AG20443 (cell line): ENCODE measurements around the gene CTNNA2.
A peak's percentile ranks its signal among the peaks of the same experiment; 100 is the strongest.

Source experiments
- DNase-seq: peaks from one replicate; pipeline ENCODE4 v3.0.0; 2012; ENCODE audit warnings: low spot score, mixed read lengths

The CTNNA2 gene

DNA sequence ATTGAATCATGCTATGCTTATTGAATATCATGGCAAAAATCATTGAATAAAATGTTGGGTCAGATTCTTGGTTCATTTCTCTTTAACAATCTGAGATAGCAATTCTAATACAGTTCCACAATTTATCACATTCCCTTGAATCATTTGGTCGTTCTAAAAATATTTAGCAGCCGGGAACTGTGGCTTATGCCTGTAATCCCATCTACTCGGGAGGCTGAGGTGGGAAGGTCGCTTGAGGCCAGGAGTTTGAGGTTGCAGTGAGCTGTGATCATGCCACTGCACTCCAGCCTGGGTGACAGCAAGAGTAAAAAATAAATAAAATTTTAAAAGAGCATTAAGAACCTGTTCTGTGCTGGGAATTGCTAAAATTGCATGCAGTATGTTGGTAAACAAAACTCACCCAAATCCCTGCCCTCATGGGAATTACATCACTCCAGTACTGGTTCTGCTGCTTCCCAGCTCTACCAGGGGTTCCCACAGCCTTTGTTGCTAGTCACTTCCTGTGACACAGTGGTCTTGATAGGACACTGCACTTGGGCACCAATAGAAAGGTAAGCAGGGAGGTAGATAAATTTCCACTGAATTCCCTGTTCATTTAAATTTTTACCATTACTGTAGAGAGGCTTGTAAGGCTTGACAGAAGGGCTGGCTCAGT lies 200.4 kb downstream of the CTNNA2 start:
- no peak for DNase-seq

DNA sequence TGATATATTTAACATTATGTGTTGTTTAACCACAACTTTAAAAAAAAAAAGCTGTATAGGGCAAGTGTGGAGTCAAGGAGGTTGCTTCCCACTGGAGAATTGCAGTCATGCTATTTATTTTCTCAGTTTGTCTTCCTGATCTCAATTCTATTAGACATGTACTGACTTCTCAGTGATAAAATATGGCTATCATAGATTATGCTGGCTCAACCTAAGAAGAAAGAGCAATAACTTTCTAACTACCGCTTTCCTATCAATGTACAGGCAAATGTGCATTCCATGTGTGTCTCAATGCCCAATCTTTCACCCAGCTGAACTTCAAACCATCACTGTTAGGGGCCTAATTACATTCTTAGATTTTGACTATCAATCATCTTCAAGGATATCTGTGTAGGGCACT lies 201.4 kb downstream of the CTNNA2 start:
- no peak for DNase-seq

DNA sequence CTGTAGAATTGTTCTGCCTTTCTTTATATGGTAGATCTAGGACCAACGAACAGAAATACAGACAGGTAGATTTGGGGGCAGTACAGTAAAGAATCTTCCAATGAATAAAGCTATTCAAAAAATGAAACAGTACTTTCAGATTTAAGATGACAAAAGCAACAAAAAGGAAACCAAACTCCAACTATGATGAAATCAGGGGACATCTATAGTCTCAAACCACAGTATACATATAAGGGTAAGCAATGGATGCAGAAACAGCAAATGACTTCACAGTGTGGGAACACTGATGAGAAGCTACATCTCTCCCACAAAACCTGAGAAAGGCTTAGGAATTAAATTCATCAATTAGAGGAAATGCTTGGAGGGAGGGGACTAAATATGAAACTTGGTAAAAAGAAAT lies 202.5 kb downstream of the CTNNA2 start:
- DNase-seq = no peak

DNA sequence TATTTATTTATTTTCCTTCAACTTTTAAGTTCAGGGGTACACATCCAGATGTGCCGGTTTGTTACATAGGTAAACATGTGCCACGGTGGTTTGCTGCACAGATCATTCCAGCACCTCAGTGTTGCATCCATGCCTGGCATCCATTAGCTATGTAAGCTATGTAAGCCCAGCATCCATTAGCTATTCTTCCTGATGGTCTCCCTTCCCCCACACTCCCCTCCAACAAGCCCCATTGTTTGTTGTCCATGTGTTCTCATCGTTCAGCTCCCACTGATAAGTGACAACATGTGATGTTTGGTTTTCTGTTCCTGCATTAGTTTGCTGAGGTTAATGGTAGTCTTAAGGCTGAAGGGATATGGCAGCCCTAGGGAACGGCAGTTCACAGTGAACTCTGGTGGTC lies 203.4 kb downstream of the CTNNA2 start:
- DNase-seq = no peak

DNA sequence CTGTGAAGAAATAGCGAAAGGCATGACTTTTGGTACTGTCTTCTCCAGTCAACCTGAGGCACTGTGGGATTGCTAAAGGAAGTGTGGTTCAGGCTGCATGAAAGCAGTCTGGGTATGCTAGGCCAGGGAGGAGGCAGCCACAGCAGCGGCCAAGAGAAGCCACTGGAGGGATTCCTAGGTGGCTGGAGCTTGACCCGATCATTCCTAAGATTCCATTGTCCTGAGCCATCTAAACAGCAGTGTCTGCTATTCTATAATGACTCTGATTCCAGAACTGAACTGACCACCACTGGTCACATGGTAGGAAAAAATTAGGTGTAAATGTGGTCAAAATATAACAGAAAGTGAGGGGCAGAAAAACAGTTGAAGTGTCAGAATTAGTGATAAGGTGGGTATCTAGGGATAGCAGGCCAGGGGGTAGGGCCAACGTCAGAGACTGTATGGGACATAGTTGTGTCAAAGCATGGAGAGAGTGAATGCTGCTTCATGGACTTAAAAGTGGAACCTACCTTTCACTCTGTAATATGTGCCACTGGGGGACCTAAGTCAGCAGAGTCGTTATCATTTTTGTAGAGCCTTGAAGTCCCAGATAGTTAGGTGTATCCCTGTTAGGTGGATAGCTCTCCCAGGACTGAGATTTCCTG lies 204.6 kb downstream of the CTNNA2 start:
- DNase-seq = peak; percentile 83

DNA sequence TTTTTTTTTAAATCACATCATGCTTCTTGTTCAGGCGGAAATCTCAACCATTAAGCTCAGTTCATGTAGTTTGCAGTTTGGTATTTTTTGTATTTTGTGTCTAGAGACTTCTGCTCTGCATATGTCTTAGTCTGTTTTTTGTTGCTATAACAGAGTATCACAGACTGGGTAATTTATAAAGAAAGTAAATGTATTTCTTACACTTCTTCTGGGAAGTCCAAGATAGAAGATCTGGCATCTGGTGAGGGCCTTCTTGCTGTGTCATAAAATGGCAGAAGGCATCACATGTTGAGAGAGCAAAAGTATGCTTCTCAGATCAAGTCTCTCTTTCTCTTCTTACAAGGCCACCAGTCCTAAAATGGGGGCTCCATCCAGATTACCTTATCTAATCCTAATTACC lies 208.2 kb downstream of the CTNNA2 start:
- no peak for DNase-seq

DNA sequence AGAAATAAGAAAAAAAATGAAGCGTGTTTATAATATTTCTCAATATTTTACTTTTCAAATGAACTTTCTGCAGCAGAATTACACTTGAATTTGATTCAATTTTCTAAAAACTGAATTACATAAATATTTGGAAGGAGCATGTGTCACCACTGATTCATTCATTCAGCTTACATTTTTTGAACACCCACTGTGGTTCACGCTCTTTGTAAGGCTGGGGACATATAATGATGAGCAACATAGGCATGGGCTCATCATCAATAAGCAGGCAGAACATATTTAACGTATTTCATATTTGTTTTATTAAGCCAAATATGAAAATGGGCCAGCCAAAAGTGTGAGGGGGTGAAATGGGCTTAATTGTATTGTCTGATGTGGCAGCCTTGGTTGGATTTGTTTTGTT lies 209.1 kb downstream of the CTNNA2 start:
- DNase-seq = no peak

DNA sequence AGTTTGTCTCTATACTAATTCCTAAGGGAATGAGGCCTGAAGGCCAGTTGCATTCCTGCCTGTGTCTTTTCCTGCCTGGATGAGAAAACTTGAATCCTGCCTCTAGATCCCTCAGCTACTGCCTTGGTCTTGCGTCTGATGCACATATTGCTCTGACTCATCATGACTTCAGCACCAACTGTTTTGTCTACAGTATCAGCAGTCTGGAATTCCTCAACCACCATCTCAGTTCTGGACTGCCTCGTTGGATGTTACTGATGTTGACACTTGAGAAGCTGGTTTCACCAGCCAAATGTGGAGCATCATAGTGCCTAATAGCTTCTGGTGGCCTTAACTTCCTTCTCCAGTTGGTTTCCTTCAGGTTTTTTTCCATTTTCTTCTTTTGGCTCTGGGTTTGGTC lies 211.0 kb downstream of the CTNNA2 start:
- DNase-seq = peak; percentile 71

DNA sequence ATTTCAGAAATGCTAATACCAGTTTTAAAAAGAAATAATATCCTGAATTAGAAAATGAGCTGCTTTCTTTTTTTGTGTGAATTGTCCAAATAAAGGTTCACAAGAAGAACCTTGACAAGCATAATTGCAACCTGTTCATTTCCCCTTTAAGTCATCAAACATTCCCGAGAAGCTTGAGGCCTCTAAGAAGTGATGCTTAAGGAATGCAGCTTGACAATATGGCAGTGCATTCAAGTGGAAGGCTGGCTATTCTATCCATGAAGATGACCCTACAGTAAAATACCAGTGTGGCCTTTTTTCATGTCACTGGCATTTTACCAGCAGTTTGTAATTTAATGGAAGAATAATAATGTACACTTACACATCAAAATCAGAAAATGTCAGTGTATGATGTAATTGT lies 216.7 kb downstream of the CTNNA2 start:
- DNase-seq = no peak

DNA sequence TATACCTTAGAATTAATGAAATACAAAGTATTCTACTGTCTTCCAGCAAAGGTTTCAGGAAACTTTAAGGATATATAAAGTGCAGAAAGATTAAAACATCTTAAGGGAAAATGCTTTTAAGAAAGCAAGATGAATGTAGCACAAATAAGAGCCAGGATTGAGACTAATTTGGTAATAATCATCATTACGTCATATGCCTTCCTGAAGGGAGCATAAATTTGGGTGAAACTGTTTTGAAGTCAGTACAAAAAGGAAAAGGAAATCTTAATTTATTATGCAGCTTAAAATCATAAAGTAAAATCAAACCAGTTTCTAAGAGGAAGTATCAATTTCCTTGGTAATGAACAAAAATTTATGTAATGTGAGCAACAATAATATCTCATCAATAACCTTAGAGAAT lies 221.7 kb downstream of the CTNNA2 start:
- no peak for DNase-seq

DNA sequence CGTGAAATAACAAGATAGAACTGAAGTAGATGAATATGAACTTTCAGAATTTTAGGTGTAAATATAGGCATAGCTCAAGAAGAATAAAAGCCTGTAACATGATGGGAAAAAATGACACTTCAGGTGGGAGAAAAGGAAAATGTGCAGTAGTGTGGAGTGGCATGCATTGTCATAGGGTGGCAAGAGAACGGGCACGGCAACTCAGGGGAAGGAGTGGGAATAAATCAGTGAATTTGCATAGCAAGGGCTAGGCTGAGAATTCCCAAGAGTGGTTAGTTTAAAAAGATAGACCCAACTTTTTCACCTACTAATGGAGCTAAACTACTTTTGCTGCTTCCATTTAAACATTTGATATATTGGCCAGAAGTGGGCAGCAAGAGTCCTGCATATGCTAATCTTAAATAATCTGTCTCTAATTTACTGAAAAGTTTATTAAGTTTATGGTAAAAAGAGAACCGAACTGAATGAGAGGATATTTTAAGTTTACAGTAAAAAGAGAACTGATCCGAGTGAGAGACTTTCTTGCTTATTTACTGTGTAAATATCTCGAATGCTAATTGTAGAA lies 228.1 kb downstream of the CTNNA2 start:
- no peak for DNase-seq

DNA sequence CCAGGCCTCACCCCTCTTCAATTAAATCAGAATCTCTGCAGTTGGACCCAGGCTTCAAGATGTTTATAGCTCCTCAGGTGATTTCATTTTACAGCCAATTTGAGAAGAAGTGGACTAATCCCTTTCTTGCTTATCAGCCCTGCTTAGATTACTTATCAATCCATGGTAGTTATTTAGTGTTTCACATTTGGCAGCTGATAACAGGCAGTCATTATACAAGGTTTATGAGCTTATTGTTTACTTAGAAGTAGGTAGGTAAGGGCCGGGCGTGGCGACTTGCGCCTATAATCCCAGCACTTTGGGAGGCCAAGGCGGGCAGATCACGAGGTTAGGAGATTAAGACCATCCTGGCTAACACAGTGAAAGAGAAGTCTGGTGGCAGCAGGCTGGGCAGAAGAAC lies 237.5 kb downstream of the CTNNA2 start:
- no peak for DNase-seq

DNA sequence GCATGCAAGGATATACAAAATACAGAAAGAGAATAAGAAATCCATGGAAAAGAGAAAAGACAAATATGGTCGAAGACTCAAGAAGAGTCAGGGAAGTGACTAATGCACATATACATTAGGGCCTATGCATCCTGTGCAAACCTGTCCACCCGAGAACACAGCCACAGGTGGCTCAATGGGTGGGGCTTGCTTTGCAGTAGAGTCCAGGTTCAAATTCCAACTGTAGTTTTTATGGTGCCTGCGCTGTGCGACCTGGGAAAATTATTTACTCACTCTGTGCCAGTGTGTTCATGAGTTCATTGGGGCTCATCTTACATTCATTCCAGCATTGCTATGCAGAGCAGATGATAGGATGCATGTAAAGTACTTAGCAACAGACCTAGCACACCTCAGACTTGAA lies 244.7 kb downstream of the CTNNA2 start:
- DNase-seq = no peak

DNA sequence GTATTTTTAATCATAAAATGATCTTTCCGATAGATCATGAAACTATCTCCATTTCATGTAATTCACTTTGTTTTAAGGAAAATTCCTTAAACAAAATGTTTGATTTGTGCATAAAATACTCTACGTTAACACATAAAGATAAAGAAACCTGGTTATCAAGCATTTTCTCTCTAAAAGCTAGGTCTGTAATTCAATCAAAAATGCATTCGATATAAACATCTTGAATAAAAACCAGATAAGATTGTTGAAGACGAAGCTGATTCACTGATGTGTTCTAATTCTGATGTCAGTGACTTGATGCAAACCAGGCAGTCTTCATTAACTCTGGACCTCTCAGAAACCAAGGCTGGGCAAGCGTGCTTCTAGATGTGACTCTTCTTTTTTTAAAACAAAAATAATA lies 245.2 kb downstream of the CTNNA2 start:
- no peak for DNase-seq

DNA sequence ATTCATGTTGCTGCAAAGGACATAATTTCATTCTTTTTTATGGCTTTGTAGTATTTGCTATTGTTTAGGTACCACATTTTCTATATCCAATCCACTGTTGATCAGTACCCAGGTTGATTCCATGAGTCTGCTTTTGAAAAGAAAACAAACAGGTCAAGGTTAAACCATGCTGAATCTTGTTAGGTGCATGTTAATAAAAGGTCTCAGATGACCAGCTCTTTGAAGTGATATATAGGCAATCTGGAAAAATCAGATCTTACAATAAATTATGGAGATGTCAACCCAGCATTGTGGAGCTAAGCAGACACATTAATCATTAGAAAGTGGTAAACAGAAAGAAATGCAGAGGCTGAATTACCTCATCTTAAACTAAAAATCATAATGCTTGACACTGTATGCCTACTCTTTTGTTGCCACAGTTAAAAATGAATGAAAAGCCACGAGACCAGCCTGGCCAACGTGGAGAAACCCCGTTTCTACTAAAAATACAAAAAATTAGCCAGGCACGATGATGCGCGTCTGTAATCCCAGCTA lies 246.0 kb downstream of the CTNNA2 start:
- DNase-seq = no peak

DNA sequence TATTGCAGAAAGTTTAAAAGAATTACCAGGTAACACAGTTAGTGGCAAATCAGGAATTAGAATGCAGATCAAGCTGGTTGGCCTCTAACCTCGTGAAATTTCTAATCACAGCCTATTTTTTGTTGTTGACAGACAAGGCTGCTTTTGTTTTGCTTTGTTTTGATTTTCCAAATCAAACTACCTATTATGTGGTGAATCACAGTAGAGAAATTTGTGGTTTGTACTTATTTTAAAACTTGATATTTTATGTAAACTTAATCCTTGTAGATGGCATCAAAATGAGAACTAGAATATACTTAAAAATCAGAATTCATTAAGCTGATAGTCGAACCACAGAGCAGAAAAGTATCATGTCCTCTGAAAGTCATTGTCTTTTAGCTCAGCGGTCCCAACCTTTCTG lies 258.1 kb downstream of the CTNNA2 start:
- no peak for DNase-seq

DNA sequence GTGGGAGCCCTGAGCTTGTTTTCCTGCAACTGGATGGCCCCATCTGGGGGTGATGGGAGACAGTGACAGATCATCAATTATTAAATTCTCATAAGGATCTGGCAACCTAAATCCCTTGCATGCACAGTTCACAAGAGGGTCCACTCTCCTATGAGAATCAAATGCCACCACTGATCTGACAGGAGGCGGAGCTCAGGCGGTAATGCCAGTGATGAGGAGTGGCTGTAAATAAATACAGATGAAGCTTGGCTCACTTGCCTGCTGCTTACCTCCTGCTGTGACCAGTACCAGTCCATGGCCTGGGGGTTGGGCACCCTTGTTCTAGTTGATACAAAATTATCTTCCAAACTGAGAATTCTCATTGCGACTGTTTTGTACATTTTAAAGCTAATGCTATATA lies 258.6 kb downstream of the CTNNA2 start:
- DNase-seq = no peak

DNA sequence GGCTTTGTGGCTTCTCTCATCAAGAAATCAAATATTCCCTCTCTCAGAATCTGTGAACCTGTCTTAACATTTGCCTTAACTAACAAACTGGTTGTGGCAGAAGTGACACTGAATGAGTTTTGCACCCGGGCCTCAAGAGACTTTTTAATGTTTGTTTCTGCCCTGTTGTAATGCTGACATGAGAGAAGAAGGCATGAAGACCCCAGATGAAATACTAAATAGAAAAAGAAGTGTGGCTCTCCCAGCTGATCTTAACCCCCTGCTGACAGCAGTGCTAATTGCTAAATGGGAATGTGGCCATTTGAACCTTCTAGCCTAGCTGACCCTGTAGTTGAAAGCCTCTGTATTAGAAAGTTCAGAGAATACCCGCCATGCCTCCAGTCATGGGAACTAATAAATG lies 261.2 kb downstream of the CTNNA2 start:
- DNase-seq = no peak

DNA sequence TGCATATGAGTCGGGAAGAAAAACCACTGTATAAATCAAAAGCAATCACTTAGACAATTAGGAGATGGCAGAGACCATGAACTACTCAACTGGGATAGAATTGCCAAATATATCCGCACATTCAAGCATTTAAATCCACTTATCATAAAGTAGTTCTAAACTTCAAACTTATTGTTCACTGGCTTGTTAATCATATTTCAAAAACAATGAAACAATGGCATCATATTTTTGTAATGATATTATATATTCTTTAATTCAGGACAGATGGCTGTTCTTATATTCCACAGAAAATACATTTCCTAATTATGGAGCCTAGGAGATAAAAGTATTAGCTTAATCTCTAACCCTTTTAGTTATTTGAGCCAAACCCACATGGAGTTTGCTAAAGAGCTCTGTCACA lies 263.6 kb downstream of the CTNNA2 start:
- no peak for DNase-seq

DNA sequence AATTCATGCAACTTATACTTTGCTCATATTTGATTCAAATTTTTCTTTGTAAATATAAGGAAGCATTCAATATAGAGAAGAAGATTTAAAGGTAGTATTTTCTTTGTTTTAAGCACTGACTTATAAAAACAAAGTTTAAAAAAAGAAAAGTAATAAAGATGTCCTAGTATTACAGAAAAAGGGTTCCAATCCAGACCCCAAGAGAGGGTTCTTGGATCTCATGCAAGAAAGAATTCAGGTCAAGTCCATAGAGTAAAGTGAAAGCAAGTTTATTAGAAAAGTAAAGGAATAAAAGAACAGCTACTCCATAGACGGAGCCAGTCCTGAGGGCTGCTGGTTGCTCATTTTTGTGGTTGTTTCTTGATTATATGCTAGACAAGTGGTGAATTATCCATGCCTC lies 267.9 kb downstream of the CTNNA2 start:
- no peak for DNase-seq

DNA sequence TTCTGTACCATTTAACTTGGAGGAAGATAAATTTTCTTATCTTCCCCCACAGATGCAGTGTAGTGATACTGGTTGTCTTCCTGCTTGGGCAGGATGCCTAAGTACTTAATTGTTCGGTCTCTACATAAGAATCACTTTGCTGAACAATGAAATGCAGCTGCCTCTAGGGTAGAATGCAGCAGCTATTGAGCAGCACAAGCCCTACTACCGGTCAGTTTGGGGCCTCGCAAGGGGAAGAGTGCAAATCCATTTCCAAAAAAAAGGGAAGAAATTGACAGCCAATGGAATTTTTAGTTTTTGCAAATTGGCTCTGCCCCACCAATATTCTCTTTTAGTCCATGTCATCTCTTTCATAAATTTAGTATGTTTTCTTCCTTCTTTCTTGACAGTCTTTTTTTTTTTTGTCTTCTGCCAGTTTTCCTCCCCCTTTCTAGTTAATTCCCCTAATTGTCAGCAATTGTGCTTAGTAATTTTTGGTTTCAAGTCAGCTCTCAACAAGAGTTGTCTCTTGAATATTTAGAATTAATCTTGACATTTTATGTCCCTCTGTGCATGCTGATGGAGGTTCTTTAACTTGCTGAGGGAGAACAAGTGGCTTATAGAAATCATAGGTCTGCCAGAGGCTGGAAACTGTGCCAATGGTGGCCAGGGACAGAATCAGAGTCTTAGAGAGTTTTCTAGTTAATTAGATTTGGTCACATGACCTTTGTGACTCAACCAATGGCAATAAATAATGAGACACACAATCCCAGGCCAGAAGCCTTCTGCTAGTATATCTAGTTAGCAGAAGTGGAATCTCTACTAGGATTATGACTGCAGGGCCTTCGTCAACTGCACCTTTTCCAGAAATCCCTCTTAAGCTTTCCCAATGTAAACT lies 270.0 kb downstream of the CTNNA2 start:
- no peak for DNase-seq

DNA sequence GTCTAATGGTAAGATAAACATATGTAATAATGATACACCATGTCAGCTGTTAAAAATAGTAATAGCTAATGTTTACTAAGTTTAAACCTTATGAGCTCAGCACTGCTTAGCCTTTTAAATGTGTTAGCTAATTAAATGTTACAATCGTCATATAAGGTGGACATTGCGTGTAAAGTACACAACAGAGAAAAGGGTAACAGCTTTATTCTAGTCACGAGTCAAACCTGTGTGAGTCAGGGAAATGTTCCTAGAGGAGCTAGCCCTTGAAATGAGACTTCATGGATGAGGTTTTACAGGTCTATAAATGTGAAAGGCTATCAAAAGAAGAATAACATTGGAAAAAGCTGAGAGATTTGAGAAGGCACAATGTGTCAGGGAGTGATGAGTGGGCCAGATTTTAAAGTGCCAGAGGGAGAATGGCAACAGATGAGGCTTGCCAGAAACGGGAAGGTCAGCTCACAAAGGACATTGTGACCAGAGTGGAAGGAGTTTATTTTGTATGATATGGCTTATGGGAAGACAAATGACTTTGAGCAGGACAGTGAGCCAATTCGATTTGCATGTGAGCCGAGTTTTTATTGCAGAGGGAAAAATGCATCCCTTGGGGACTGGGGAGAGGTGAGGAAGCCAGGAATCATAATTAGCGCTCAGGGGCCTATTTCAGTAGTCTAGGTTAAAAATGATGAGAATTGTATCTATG lies 276.3 kb downstream of the CTNNA2 start:
- no peak for DNase-seq
